Colonic mucosa (tissue), 4 donors: ENCODE data around the gene KCNT2. TPM values are rescaled to one million over a fixed set of nuclear protein-coding genes. Genes with fewer than 3 reads are reported as not detected.

ENCODE experiments used
- DNase-seq: peaks from one replicate; pipeline ENCODE4 v3.0.0-alpha.2; 2020
- H3K27ac ChIP-seq: fragments of 200-600 bp; one replicate; pipeline ENCODE4 v1.8.0; 2021
- H3K27me3 ChIP-seq: fragments of 200-600 bp; one replicate; pipeline ENCODE4 v1.8.0; 2021
- H3K36me3 ChIP-seq: fragments of 200-600 bp; one replicate; pipeline ENCODE4 v1.8.0; 2021
- H3K4me1 ChIP-seq: fragments of 200-600 bp; one replicate; pipeline ENCODE4 v1.8.0; 2021; ENCODE audit warnings: mild to moderate bottlenecking
- H3K4me3 ChIP-seq: fragments of 200-600 bp; one replicate; pipeline ENCODE4 v1.8.0; 2021
- H3K9ac ChIP-seq, 2 donors: one replicate each; pipeline ENCODE4 v1.7.0; 2013; ENCODE audit warnings: control low read depth in 2 of 2, low read depth in 2 of 2, low read length in 2 of 2
- H3K9me3 ChIP-seq: fragments of 200-600 bp; one replicate; pipeline ENCODE4 v1.8.0; 2021
- intact Hi-C: fragments of 100-400 bp; cut with DNase I; formaldehyde crosslinking; loops from one replicate; pipeline ENCODE4 v1.14.1; 2022
- total RNA-seq, 2 donors: library from RNA; stranded (reverse); fragmentation: NEBNext Ultra II Directional in 1 of 2; extraction: Animal tissue kit (Norgen Biotek cat#: 25700) in 1 of 2; gene quantifications; one replicate each; pipeline ENCODE4 v1.2.1, GENCODE V29; 2021
- TF ChIP-seq, protein P1 (sequence below): fragments of 200-600 bp; IDR thresholded peaks from one replicate; pipeline ENCODE4 v1.8.0; 2022; ENCODE audit warnings: antibody characterized with exemption, mild to moderate bottlenecking
- donor health status: healthy.
- donor health status: DM: no; HTN: no; CAD: no.
- donor health status: DM: no; HTN: no; CAD: no.

The KCNT2 gene
- total RNA-seq, 2 donors from 2014 or later: 0.56 to 0.82 TPM

DNA sequence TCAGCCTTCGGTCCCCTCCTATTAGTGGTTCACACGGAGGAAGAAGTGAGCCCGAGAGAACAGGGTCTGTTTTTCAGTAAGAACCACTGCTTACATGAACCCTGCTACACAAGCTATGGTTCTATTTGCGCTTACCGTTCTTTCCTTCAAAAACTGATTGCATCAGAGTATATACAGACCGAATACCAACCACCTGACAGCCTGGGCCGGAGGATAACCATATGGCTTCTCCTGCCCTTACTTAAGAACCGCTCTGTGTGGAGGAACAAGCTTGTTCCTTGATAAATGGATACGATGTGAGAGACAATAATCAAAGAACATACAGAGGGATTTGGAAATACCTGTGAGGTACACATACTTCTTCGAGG, 1.1 kb upstream of the KCNT2 start:
- Histone ChIP-seq H3K4me1 (no peaks in the 10 kb centered on the region), H3K4me3 (no peak overlapping the region), H3K27me3 (no peaks in the 10 kb centered on the region), H3K9me3 (no peaks in the 10 kb centered on the region), H3K27ac (peak overlapping the region; percentile 37), H3K36me3 (no peaks in the 10 kb centered on the region), H3K9ac (no peak overlapping the region)
- intact Hi-C loops: no loop called here
- TF ChIP-seq, protein P1, sequence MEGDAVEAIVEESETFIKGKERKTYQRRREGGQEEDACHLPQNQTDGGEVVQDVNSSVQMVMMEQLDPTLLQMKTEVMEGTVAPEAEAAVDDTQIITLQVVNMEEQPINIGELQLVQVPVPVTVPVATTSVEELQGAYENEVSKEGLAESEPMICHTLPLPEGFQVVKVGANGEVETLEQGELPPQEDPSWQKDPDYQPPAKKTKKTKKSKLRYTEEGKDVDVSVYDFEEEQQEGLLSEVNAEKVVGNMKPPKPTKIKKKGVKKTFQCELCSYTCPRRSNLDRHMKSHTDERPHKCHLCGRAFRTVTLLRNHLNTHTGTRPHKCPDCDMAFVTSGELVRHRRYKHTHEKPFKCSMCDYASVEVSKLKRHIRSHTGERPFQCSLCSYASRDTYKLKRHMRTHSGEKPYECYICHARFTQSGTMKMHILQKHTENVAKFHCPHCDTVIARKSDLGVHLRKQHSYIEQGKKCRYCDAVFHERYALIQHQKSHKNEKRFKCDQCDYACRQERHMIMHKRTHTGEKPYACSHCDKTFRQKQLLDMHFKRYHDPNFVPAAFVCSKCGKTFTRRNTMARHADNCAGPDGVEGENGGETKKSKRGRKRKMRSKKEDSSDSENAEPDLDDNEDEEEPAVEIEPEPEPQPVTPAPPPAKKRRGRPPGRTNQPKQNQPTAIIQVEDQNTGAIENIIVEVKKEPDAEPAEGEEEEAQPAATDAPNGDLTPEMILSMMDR: no peak
- no peak for DNase-seq

DNA sequence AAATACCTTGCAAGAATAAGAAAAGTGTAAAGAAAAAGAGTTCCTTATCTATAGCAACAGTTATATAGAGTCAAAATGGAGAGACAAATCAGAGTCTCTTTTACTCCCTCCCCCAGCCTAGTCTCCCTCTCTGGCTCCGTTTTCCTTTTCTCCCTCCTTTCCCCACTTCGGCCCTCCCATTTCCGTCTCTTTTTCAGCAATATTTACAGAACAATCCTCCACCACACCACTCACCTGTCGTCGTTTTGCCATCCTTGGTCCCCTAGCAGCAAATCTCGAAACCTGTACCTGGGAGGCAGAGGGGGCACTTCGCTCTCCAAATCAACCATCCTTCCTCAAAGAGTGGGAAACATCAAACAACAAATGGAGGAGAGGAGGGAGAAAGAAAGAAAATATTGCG, 259 bp downstream of the KCNT2 start:
- TF ChIP-seq, protein P1: no peak
- intact Hi-C loops: no loop called here
- DNase-seq: no peak
- no peaks in the 10 kb centered on the region for H3K9me3 ChIP-seq
- H3K4me3 ChIP-seq: peak overlapping the region; percentile 12
- H3K36me3 ChIP-seq: no peaks in the 10 kb centered on the region
- H3K4me1 ChIP-seq: no peaks in the 10 kb centered on the region
- no peak overlapping the region for H3K9ac ChIP-seq
- H3K27ac ChIP-seq: peak overlapping the region; percentile 37
- no peaks in the 10 kb centered on the region for H3K27me3 ChIP-seq

DNA sequence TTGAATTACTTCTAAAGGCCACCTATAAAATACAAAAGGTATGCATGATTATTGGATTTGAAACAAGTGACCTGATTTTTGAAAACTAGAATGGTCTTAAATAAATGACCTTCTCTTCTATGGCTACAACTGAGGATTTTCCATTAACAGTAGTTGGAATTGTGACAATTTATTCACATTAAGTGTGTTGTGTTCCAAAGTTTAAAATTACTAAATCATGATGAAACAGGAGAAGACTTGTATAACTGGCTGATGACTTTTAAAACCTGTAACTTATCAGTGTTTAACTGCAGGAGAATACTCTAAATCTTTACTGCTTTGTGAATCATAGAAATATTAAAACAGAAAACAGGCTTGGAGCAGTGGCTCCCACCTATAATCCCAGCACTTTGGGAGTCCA, 4.6 kb downstream of the KCNT2 start:
- Histone ChIP-seq H3K9me3 (no peaks in the 10 kb centered on the region), H3K27ac (no peak overlapping the region), H3K4me3 (no peak overlapping the region), H3K27me3 (no peaks in the 10 kb centered on the region), H3K4me1 (no peaks in the 10 kb centered on the region), H3K9ac (no peak overlapping the region), H3K36me3 (no peaks in the 10 kb centered on the region)
- TF ChIP-seq, protein P1: no peak
- intact Hi-C loops: no loop called here
- no peak for DNase-seq

DNA sequence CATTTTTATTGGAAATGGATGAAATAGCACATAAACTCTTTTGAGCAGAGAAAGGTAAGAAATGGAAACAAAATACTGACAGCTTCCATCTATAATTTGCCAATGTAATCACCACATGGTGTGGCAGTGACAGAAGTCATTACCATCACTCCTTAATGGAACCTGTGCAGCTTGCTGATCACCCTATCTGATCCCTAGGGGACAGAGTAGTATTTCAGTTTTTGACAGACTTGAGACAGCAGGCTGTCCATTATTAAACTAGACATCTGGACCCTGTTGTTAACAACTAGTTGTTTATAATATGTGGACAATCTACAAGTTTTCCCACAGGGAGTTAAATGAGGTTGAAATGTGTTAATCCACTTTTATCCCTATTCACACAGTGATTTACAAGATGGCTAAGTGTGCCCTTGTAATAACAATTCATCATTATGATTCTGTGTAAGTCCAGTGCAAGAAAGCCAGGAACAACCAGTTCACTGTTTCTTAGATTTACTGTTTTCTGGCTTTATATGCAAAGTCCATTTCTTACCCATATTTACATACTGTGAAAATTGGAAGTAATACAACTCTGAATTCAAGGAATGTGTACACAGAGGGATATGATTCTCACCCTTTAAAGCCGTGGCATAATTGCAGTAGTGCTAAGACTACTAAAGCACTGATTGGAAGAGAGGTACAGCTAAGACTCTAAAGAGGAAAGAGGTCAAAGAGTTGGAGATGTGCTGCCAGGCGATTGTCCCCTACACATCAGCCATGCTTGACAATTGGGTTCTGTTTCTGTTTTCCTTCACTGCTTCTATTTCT, 9.1 kb downstream of the KCNT2 start:
- no peak for DNase-seq
- no peak overlapping the region for H3K27ac ChIP-seq
- TF ChIP-seq, protein P1: no peak
- no peak overlapping the region for H3K9ac ChIP-seq
- intact Hi-C loops: no loop called here
- H3K27me3 ChIP-seq: no peaks in the 10 kb centered on the region
- H3K4me1 ChIP-seq: no peaks in the 10 kb centered on the region
- H3K4me3 ChIP-seq: no peak overlapping the region
- no peaks in the 10 kb centered on the region for H3K9me3 ChIP-seq
- H3K36me3 ChIP-seq: no peaks in the 10 kb centered on the region

DNA sequence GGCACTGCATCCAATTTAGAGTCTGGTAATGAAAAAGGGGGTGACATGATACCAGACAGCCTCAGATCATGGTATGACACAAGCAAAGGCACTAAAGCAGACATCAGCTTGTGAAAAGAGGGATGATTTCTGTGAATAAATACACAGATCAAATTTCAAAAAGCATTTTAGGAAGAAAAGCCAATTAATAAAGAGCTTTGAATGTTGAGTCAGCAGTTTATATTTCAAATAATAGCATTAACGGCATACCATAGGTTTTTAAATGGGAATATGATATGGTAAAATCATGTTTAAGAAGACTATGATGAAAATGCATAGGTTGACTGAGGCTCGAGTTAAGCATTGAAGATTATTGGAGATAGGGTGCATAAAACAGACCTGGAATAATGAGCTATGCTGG, 13.5 kb downstream of the KCNT2 start:
- intact Hi-C loops: no loop called here
- H3K27me3 ChIP-seq: no peaks in the 10 kb centered on the region
- DNase-seq: no peak

More for the DNA sequence above, 13.5 kb downstream of the KCNT2 start:
- Histone ChIP-seq H3K27ac (no peak overlapping the region), H3K9me3 (no peaks in the 10 kb centered on the region), H3K36me3 (no peaks in the 10 kb centered on the region), H3K9ac (no peak overlapping the region), H3K4me1 (no peaks in the 10 kb centered on the region), H3K4me3 (no peak overlapping the region)
- TF ChIP-seq, protein P1: no peak
